ENCODE data around the gene NLRP4.

The NLRP4 gene

GRCh38 chr19:55870736-55871135 is 34.4 kb downstream of the NLRP4 start:
- Histone ChIP-seq H3K4me3 (ENCODE audit: control insufficient read depth in 1 of 7, extremely low read depth in 1 of 7, insufficient read depth in 4 of 7, low read depth in 2 of 7, low read length in 6 of 7) (no peak overlapping the region), H3K27me3 (replicated peaks in 2 of 5; ENCODE audit: control insufficient read depth in 4 of 5, insufficient read depth in 5 of 5, low read length in 4 of 5) (no peaks in the 10 kb centered on the region), H3K36me3 (ENCODE audit: control insufficient read depth in 4 of 4, insufficient read depth in 4 of 4, low read length in 3 of 4) (no peaks in the 10 kb centered on the region), H3K27ac (ENCODE audit: insufficient read depth in 1 of 2, low read depth in 1 of 2, low read length in 2 of 2, poor library complexity in 1 of 2, severe bottlenecking in 2 of 2) (no peak overlapping the region), H3K9me3 (ENCODE audit: control extremely low read depth in 1 of 5, control insufficient read depth in 4 of 5, insufficient read depth in 2 of 5, low read depth in 1 of 5, low read length in 4 of 5) (peaks cover 0 to 17% (median 3%) of the 10 kb centered on the region in 5 experiments), H3K4me1 (ENCODE audit: control extremely low read depth in 1 of 4, control insufficient read depth in 4 of 4, insufficient read depth in 4 of 4, low read length in 3 of 4) (no peaks in the 10 kb centered on the region)
- ChIA-PET CTCF (no interaction called here), POLR2A (no interaction called here)
- WGBS (ENCODE audit: insufficient coverage) = 91% methylated on average over 11 of the region's 11 CpGs
- no peak for DNase-seq

GRCh38 chr19:55877211-55877610 is 40.9 kb downstream of the NLRP4 start:
- 83% methylated on average over 2 of the region's 3 CpGs for WGBS (ENCODE audit: insufficient coverage)
- Histone ChIP-seq H3K27me3 (replicated peaks in 2 of 5; ENCODE audit: control insufficient read depth in 4 of 5, insufficient read depth in 5 of 5, low read length in 4 of 5) (no peaks in the 10 kb centered on the region), H3K9me3 (ENCODE audit: control extremely low read depth in 1 of 5, control insufficient read depth in 4 of 5, insufficient read depth in 2 of 5, low read depth in 1 of 5, low read length in 4 of 5) (peaks cover 0 to 12% (median 0%) of the 10 kb centered on the region in 5 experiments), H3K4me1 (ENCODE audit: control extremely low read depth in 1 of 4, control insufficient read depth in 4 of 4, insufficient read depth in 4 of 4, low read length in 3 of 4) (no peaks in the 10 kb centered on the region), H3K36me3 (ENCODE audit: control insufficient read depth in 4 of 4, insufficient read depth in 4 of 4, low read length in 3 of 4) (no peaks in the 10 kb centered on the region), H3K4me3 (ENCODE audit: control insufficient read depth in 1 of 7, extremely low read depth in 1 of 7, insufficient read depth in 4 of 7, low read depth in 2 of 7, low read length in 6 of 7) (no peak overlapping the region), H3K27ac (ENCODE audit: insufficient read depth in 1 of 2, low read depth in 1 of 2, low read length in 2 of 2, poor library complexity in 1 of 2, severe bottlenecking in 2 of 2) (no peak overlapping the region)
- no peak for DNase-seq
- CTCF ChIA-PET = no interaction called here
- POLR2A ChIA-PET = no interaction called here

- Histone ChIP-seq H3K27ac (ENCODE audit: insufficient read depth in 1 of 2, low read depth in 1 of 2, low read length in 2 of 2, poor library complexity in 1 of 2, severe bottlenecking in 2 of 2) (no peak overlapping the region), H3K4me1 (ENCODE audit: control extremely low read depth in 1 of 4, control insufficient read depth in 4 of 4, insufficient read depth in 4 of 4, low read length in 3 of 4) (no peaks in the 10 kb centered on the region), H3K4me3 (ENCODE audit: control insufficient read depth in 1 of 7, extremely low read depth in 1 of 7, insufficient read depth in 4 of 7, low read depth in 2 of 7, low read length in 6 of 7) (no peak overlapping the region), H3K27me3 (replicated peaks in 2 of 5; ENCODE audit: control insufficient read depth in 4 of 5, insufficient read depth in 5 of 5, low read length in 4 of 5) (no peaks in the 10 kb centered on the region), H3K36me3 (ENCODE audit: control insufficient read depth in 4 of 4, insufficient read depth in 4 of 4, low read length in 3 of 4) (no peaks in the 10 kb centered on the region), H3K9me3 (ENCODE audit: control extremely low read depth in 1 of 5, control insufficient read depth in 4 of 5, insufficient read depth in 2 of 5, low read depth in 1 of 5, low read length in 4 of 5) (peaks cover 0 to 10% (median 0%) of the 10 kb centered on the region in 5 experiments)
- 50% methylated on average over 2 of the region's 4 CpGs for WGBS (ENCODE audit: insufficient coverage)
- ChIA-PET CTCF (no interaction called here), POLR2A (no interaction called here)
- DNase-seq = no peak
Observed at GRCh38 chr19:55882626-55883025, 46.3 kb downstream of the NLRP4 start.

- 93% methylated on average over 10 of the region's 12 CpGs for WGBS (ENCODE audit: insufficient coverage)
- Histone ChIP-seq H3K9me3 (ENCODE audit: control extremely low read depth in 1 of 5, control insufficient read depth in 4 of 5, insufficient read depth in 2 of 5, low read depth in 1 of 5, low read length in 4 of 5) (peaks cover 0 to 2% (median 0%) of the 10 kb centered on the region in 5 experiments), H3K27ac (ENCODE audit: insufficient read depth in 1 of 2, low read depth in 1 of 2, low read length in 2 of 2, poor library complexity in 1 of 2, severe bottlenecking in 2 of 2) (no peak overlapping the region), H3K4me1 (ENCODE audit: control extremely low read depth in 1 of 4, control insufficient read depth in 4 of 4, insufficient read depth in 4 of 4, low read length in 3 of 4) (no peaks in the 10 kb centered on the region), H3K4me3 (ENCODE audit: control insufficient read depth in 1 of 7, extremely low read depth in 1 of 7, insufficient read depth in 4 of 7, low read depth in 2 of 7, low read length in 6 of 7) (no peak overlapping the region), H3K36me3 (ENCODE audit: control insufficient read depth in 4 of 4, insufficient read depth in 4 of 4, low read length in 3 of 4) (no peaks in the 10 kb centered on the region), H3K27me3 (replicated peaks in 2 of 5; ENCODE audit: control insufficient read depth in 4 of 5, insufficient read depth in 5 of 5, low read length in 4 of 5) (no peaks in the 10 kb centered on the region)
- no peak for DNase-seq
- CTCF ChIA-PET = no interaction called here
- POLR2A ChIA-PET = no interaction called here
Observed at GRCh38 chr19:55898911-55899310, 62.6 kb downstream of the NLRP4 start.

- no peak for DNase-seq
- Histone ChIP-seq H3K27ac (ENCODE audit: insufficient read depth in 1 of 2, low read depth in 1 of 2, low read length in 2 of 2, poor library complexity in 1 of 2, severe bottlenecking in 2 of 2) (no peak overlapping the region), H3K4me3 (ENCODE audit: control insufficient read depth in 1 of 7, extremely low read depth in 1 of 7, insufficient read depth in 4 of 7, low read depth in 2 of 7, low read length in 6 of 7) (no peak overlapping the region), H3K27me3 (replicated peaks in 2 of 5; ENCODE audit: control insufficient read depth in 4 of 5, insufficient read depth in 5 of 5, low read length in 4 of 5) (no peaks in the 10 kb centered on the region), H3K4me1 (ENCODE audit: control extremely low read depth in 1 of 4, control insufficient read depth in 4 of 4, insufficient read depth in 4 of 4, low read length in 3 of 4) (no peaks in the 10 kb centered on the region), H3K9me3 (ENCODE audit: control extremely low read depth in 1 of 5, control insufficient read depth in 4 of 5, insufficient read depth in 2 of 5, low read depth in 1 of 5, low read length in 4 of 5) (no peaks in the 10 kb centered on the region), H3K36me3 (ENCODE audit: control insufficient read depth in 4 of 4, insufficient read depth in 4 of 4, low read length in 3 of 4) (no peaks in the 10 kb centered on the region)
- ChIA-PET CTCF (no interaction called here), POLR2A (no interaction called here)
- 80% methylated on average over 13 of the region's 13 CpGs for WGBS (ENCODE audit: insufficient coverage)
Observed at GRCh38 chr19:55901369-55902079, 65.2 kb downstream of the NLRP4 start.

GRCh38 chr19:55902080-55902751 is 65.9 kb downstream of the NLRP4 start:
- Histone ChIP-seq H3K27ac (ENCODE audit: insufficient read depth in 1 of 2, low read depth in 1 of 2, low read length in 2 of 2, poor library complexity in 1 of 2, severe bottlenecking in 2 of 2) (no peak overlapping the region), H3K4me3 (ENCODE audit: control insufficient read depth in 1 of 7, extremely low read depth in 1 of 7, insufficient read depth in 4 of 7, low read depth in 2 of 7, low read length in 6 of 7) (no peak overlapping the region), H3K36me3 (ENCODE audit: control insufficient read depth in 4 of 4, insufficient read depth in 4 of 4, low read length in 3 of 4) (no peaks in the 10 kb centered on the region), H3K4me1 (ENCODE audit: control extremely low read depth in 1 of 4, control insufficient read depth in 4 of 4, insufficient read depth in 4 of 4, low read length in 3 of 4) (no peaks in the 10 kb centered on the region), H3K9me3 (ENCODE audit: control extremely low read depth in 1 of 5, control insufficient read depth in 4 of 5, insufficient read depth in 2 of 5, low read depth in 1 of 5, low read length in 4 of 5) (no peaks in the 10 kb centered on the region), H3K27me3 (replicated peaks in 2 of 5; ENCODE audit: control insufficient read depth in 4 of 5, insufficient read depth in 5 of 5, low read length in 4 of 5) (no peaks in the 10 kb centered on the region)
- 89% methylated on average over 4 of the region's 9 CpGs for WGBS (ENCODE audit: insufficient coverage)
- no peak for DNase-seq
- ChIA-PET POLR2A (interaction anchor here (0.7 kb wide), 1 partner anchor 79 kb away, joined by 4 read pairs; no protein-coding TSS in a partner anchor), CTCF (no interaction called here)

- Histone ChIP-seq H3K4me3 (ENCODE audit: control insufficient read depth in 1 of 7, extremely low read depth in 1 of 7, insufficient read depth in 4 of 7, low read depth in 2 of 7, low read length in 6 of 7) (no peak overlapping the region), H3K36me3 (ENCODE audit: control insufficient read depth in 4 of 4, insufficient read depth in 4 of 4, low read length in 3 of 4) (no peaks in the 10 kb centered on the region), H3K9me3 (ENCODE audit: control extremely low read depth in 1 of 5, control insufficient read depth in 4 of 5, insufficient read depth in 2 of 5, low read depth in 1 of 5, low read length in 4 of 5) (peaks cover 0 to 4% (median 1%) of the 10 kb centered on the region in 5 experiments), H3K27me3 (replicated peaks in 2 of 5; ENCODE audit: control insufficient read depth in 4 of 5, insufficient read depth in 5 of 5, low read length in 4 of 5) (no peaks in the 10 kb centered on the region), H3K27ac (ENCODE audit: insufficient read depth in 1 of 2, low read depth in 1 of 2, low read length in 2 of 2, poor library complexity in 1 of 2, severe bottlenecking in 2 of 2) (no peak overlapping the region), H3K4me1 (ENCODE audit: control extremely low read depth in 1 of 4, control insufficient read depth in 4 of 4, insufficient read depth in 4 of 4, low read length in 3 of 4) (no peaks in the 10 kb centered on the region)
- ChIA-PET CTCF (no interaction called here), POLR2A (no interaction called here)
- 86% methylated on average over 5 of the region's 7 CpGs for WGBS (ENCODE audit: insufficient coverage)
- DNase-seq = no peak
Observed at GRCh38 chr19:55907286-55907685, 70.9 kb downstream of the NLRP4 start.

All from common myeloid progenitor, CD34-positive (primary cell).